GM21447 (cell line): ENCODE measurements around the gene BCAS2.
A peak's percentile ranks its signal among the peaks of the same experiment; 100 is the strongest.
"Not testable (repeated sequence)": the region's sequence is repeated elsewhere in the genome, so short reads cannot be mapped to it uniquely, and the experiment has no call there.

ENCODE experiments used
- ATAC-seq: cut with Tn5 transposase; IDR thresholded peaks from one replicate; pipeline ENCODE4 v1.9.1; 2021; ENCODE audit not compliant: unreplicated experiment

The BCAS2 gene

GRCh38 chr1:114581335-114582287 lies at the start of gene BCAS2:
Gene BCAS2 (minus strand): TSS chr1:114581615. CDS start chr1:114581591, 24 bp downstream.
- peak; percentile 99 for ATAC-seq

- ATAC-seq: no peak
These were observed 45.7 kb upstream of the BCAS2 start for GRCh38 chr1:114627107-114627506.

- ATAC-seq: no peak
These were observed 41.9 kb upstream of the BCAS2 start for GRCh38 chr1:114623364-114623763.

GRCh38 chr1:114620419-114620818 lies 39.0 kb upstream of the BCAS2 start:
- ATAC-seq: no peak

- no peak for ATAC-seq
These were observed 37.2 kb upstream of the BCAS2 start for GRCh38 chr1:114618606-114619005.

- ATAC-seq: no peak
These were observed 29.3 kb upstream of the BCAS2 start for GRCh38 chr1:114610546-114611245.

GRCh38 chr1:114609826-114610225 lies 28.4 kb upstream of the BCAS2 start:
- ATAC-seq: no peak

GRCh38 chr1:114609026-114609425 lies 27.6 kb upstream of the BCAS2 start:
- ATAC-seq: no peak

GRCh38 chr1:114607223-114607622 lies 25.8 kb upstream of the BCAS2 start:
- ATAC-seq: no peak

GRCh38 chr1:114597949-114598348 lies 16.5 kb upstream of the BCAS2 start:
- no peak for ATAC-seq

- no peak for ATAC-seq
These were observed 14.2 kb upstream of the BCAS2 start for GRCh38 chr1:114595602-114596001.

GRCh38 chr1:114594046-114594445 lies 12.6 kb upstream of the BCAS2 start:
- no peak for ATAC-seq

GRCh38 chr1:114589122-114589521 lies 7.7 kb upstream of the BCAS2 start:
- no peak for ATAC-seq

GRCh38 chr1:114588196-114588689 lies 6.8 kb upstream of the BCAS2 start:
- ATAC-seq: no peak

GRCh38 chr1:114587203-114587991 lies 6.0 kb upstream of the BCAS2 start:
- no peak for ATAC-seq

- ATAC-seq: no peak
These were observed 5.2 kb upstream of the BCAS2 start for GRCh38 chr1:114586513-114587047.

- no peak for ATAC-seq
These were observed 3.8 kb upstream of the BCAS2 start for GRCh38 chr1:114585231-114585630.

- ATAC-seq: no peak
These were observed 7.0 kb downstream of the BCAS2 start for GRCh38 chr1:114574365-114574764.

- no peak for ATAC-seq
These were observed 17.3 kb downstream of the BCAS2 start for GRCh38 chr1:114564141-114564540.

GRCh38 chr1:114562978-114563510 lies 18.4 kb downstream of the BCAS2 start:
- not testable (repeated sequence) for ATAC-seq

GRCh38 chr1:114561333-114561732 lies 20.1 kb downstream of the BCAS2 start:
- no peak for ATAC-seq
